Fibroblast of lung (primary cell): ENCODE measurements around the gene GTPBP6. TPM values are rescaled to one million over a fixed set of nuclear protein-coding genes. Genes with fewer than 3 reads are reported as not detected.

Experiments
- DNase-seq, 2 donors: peaks; one replicate each; pipeline versions ENCODE4 v3.0.0 to v3.0.0-alpha.2; 2010; ENCODE audit warnings: low read depth in 2 of 2
- H2AFZ ChIP-seq: 2 replicates; pipeline ENCODE4 v1.5.1; 2012; ENCODE audit warnings: low read length, control low read depth, inconsistent platforms
- H3K27ac ChIP-seq: 2 replicates; pipeline ENCODE4 v1.5.1; 2011; ENCODE audit warnings: low read length, control low read depth; ENCODE audit not compliant: insufficient read depth
- H3K27me3 ChIP-seq: 2 replicates; pipeline ENCODE4 v1.5.1; 2011; ENCODE audit warnings: mild to moderate bottlenecking, low read length; ENCODE audit not compliant: control insufficient read depth, insufficient read depth
- H3K36me3 ChIP-seq: 2 replicates; pipeline ENCODE4 v1.5.1; 2011; ENCODE audit warnings: low read length; ENCODE audit not compliant: control insufficient read depth, insufficient read depth
- H3K4me1 ChIP-seq: 2 replicates; pipeline ENCODE4 v1.5.1; 2011; ENCODE audit warnings: low read length; ENCODE audit not compliant: control insufficient read depth, insufficient read depth; ENCODE audit errors: extremely low read depth
- H3K4me2 ChIP-seq: 2 replicates; pipeline ENCODE4 v1.5.1; 2011; ENCODE audit warnings: low read length, control low read depth; ENCODE audit not compliant: insufficient read depth; ENCODE audit errors: extremely low read depth
- H3K4me3 ChIP-seq, 4 experiments: fragments of 200-600 bp in 1 of 4; sonication (generic) in 1 of 4; replicated peaks in 1 of 4; 2 replicates each; pipeline ENCODE4 v1.5.1; 2011 to 2016; ENCODE audit warnings: low read length in 4 of 4, low read depth in 3 of 4, mild to moderate bottlenecking in 3 of 4, control low read depth in 2 of 4, inconsistent platforms in 1 of 4, mixed read lengths in 1 of 4; ENCODE audit not compliant: insufficient read depth in 1 of 4; ENCODE audit errors: control extremely low read depth in 1 of 4
- H3K79me2 ChIP-seq: 2 replicates; pipeline ENCODE4 v1.5.1; 2012; ENCODE audit warnings: mild to moderate bottlenecking, low read length, inconsistent platforms; ENCODE audit not compliant: control insufficient read depth, insufficient read depth
- H3K9ac ChIP-seq: 2 replicates; pipeline ENCODE4 v1.5.1; 2011; ENCODE audit warnings: mild to moderate bottlenecking, low read length, control low read depth; ENCODE audit not compliant: insufficient read depth
- H3K9me3 ChIP-seq: 2 replicates; pipeline ENCODE4 v1.5.1; 2012; ENCODE audit warnings: low read depth, low read length; ENCODE audit not compliant: control insufficient read depth, insufficient read depth
- H4K20me1 ChIP-seq: 2 replicates; pipeline ENCODE4 v1.5.1; 2011; ENCODE audit warnings: low read length; ENCODE audit not compliant: control insufficient read depth, insufficient read depth; ENCODE audit errors: extremely low read depth
- EZH2 ChIP-seq: IDR thresholded peaks from 2 replicates; pipeline ENCODE4 v1.5.1; 2012; ENCODE audit warnings: low read length, control low read depth, mild to moderate bottlenecking; ENCODE audit errors: missing control alignments
- polyA plus RNA-seq, 2 donors: library from polyadenylated mRNA; depleted of rRNA in 1 of 2; stranded (reverse) in 1 of 2; unstranded in 1 of 2; fragments of >200 nt; gene quantifications; 2 replicates each; pipeline ENCODE4 v1.2.1, GENCODE V29; 2011 to 2012; ENCODE audit warnings: missing spikeins in 1 of 2
- total RNA-seq: library from RNA; depleted of rRNA; stranded (reverse); fragments of >200 nt; gene quantifications from 2 replicates; pipeline ENCODE4 v1.2.1, GENCODE V29; 2014
- TF ChIP-seq, protein P1 (sequence below), 2 donors: IDR thresholded peaks in 1 of 2; conservative IDR thresholded peaks in 1 of 2; 1 replicate in 1 of 2; 2 replicates in 1 of 2; pipeline ENCODE4 v1.5.1; 2011 to 2012; ENCODE audit warnings: low read length in 2 of 2, control low read depth in 1 of 2, inconsistent platforms in 1 of 2, low read depth in 1 of 2, mild to moderate bottlenecking in 1 of 2

Gene GTPBP6
- total and polyA plus RNA-seq, 2 donors (not counting 1 experiment from before 2014, with no cell fraction given) = 15.4 to 46.1 TPM

GRCh38 chrX:295136-295535, 23.5 kb downstream of the GTPBP6 start:
- Histone ChIP-seq H3K4me3 (no peak overlapping the region), H3K27ac (no peak overlapping the region), H4K20me1 (no peaks in the 10 kb centered on the region), H3K4me1 (no peaks in the 10 kb centered on the region), H3K9ac (no peak overlapping the region), H3K36me3 (peaks cover 14% of the 10 kb centered on the region), H3K4me2 (no peak overlapping the region), H3K79me2 (no peaks in the 10 kb centered on the region), H3K9me3 (no peaks in the 10 kb centered on the region), H3K27me3 (no peaks in the 10 kb centered on the region), H2AFZ (no peak overlapping the region)
- TF ChIP-seq, protein P1, sequence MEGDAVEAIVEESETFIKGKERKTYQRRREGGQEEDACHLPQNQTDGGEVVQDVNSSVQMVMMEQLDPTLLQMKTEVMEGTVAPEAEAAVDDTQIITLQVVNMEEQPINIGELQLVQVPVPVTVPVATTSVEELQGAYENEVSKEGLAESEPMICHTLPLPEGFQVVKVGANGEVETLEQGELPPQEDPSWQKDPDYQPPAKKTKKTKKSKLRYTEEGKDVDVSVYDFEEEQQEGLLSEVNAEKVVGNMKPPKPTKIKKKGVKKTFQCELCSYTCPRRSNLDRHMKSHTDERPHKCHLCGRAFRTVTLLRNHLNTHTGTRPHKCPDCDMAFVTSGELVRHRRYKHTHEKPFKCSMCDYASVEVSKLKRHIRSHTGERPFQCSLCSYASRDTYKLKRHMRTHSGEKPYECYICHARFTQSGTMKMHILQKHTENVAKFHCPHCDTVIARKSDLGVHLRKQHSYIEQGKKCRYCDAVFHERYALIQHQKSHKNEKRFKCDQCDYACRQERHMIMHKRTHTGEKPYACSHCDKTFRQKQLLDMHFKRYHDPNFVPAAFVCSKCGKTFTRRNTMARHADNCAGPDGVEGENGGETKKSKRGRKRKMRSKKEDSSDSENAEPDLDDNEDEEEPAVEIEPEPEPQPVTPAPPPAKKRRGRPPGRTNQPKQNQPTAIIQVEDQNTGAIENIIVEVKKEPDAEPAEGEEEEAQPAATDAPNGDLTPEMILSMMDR (conservative IDR thresholded peaks at IDR 0.05 in 1 of 2, IDR thresholded peaks at IDR 0.05 in 1 of 2; ENCODE audit: low read depth in 1 of 2, low read length in 2 of 2) = no peak
- DNase-seq = no peak

GRCh38 chrX:292900-293897, 25.4 kb downstream of the GTPBP6 start:
- Histone ChIP-seq H3K27me3 (no peaks in the 10 kb centered on the region), H3K4me2 (no peak overlapping the region), H3K9ac (no peak overlapping the region), H3K9me3 (no peaks in the 10 kb centered on the region), H3K36me3 (peaks cover 17% of the 10 kb centered on the region), H4K20me1 (no peaks in the 10 kb centered on the region), H3K4me3 (no peak overlapping the region), H3K4me1 (no peaks in the 10 kb centered on the region), H3K27ac (no peak overlapping the region), H3K79me2 (no peaks in the 10 kb centered on the region), H2AFZ (no peak overlapping the region)
- no peak for TF ChIP-seq EZH2
- TF ChIP-seq, protein P1 (conservative IDR thresholded peaks at IDR 0.05 in 1 of 2, IDR thresholded peaks at IDR 0.05 in 1 of 2; ENCODE audit: low read depth in 1 of 2, low read length in 2 of 2) = no peak
- DNase-seq = no peak

DNA sequence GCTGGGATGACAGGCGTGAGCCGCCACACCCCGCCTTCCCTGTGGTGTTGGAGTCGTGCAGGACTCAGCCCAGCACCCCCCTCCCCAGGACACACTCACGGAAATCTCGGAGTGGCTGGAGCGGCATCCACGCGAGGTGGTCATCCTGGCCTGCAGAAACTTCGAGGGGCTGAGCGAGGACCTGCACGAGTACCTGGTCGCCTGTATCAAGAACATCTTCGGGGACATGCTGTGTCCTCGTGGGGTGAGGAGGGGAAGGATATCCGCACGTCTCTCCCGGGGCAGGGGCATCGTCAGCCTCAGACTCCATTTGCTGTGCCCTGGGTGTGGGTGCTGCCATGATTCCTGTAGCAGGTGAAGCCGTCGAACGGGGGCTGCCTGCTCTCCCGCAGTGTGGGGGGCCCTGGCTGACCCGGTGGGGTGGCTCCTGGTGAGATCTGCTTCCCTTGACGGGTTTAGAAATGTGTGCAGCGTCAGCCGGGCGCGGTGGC, 27.1 kb downstream of the GTPBP6 start:
- no peaks in the 10 kb centered on the region for H3K27me3 ChIP-seq
- no peak overlapping the region for H3K27ac ChIP-seq
- H3K9ac ChIP-seq = no peak overlapping the region
- H4K20me1 ChIP-seq = no peaks in the 10 kb centered on the region
- no peak overlapping the region for H2AFZ ChIP-seq
- no peaks in the 10 kb centered on the region for H3K4me1 ChIP-seq
- no peaks in the 10 kb centered on the region for H3K79me2 ChIP-seq
- no peak for TF ChIP-seq EZH2
- TF ChIP-seq, protein P1 (conservative IDR thresholded peaks at IDR 0.05 in 1 of 2, IDR thresholded peaks at IDR 0.05 in 1 of 2; ENCODE audit: low read depth in 1 of 2, low read length in 2 of 2) = no peak
- H3K4me3 ChIP-seq = no peak overlapping the region
- no peaks in the 10 kb centered on the region for H3K9me3 ChIP-seq
- no peak for DNase-seq
- peaks cover 16% of the 10 kb centered on the region for H3K36me3 ChIP-seq
- no peak overlapping the region for H3K4me2 ChIP-seq
